ENCODE data around the gene SNX27. TPM values are rescaled to one million over a fixed set of nuclear protein-coding genes. Genes with fewer than 3 reads are reported as not detected.

Gene SNX27
- polyA plus RNA-seq, 1 donor (not counting 4 experiments of a cell fraction or from before 2014, with no cell fraction given): 15.7 TPM

DNA sequence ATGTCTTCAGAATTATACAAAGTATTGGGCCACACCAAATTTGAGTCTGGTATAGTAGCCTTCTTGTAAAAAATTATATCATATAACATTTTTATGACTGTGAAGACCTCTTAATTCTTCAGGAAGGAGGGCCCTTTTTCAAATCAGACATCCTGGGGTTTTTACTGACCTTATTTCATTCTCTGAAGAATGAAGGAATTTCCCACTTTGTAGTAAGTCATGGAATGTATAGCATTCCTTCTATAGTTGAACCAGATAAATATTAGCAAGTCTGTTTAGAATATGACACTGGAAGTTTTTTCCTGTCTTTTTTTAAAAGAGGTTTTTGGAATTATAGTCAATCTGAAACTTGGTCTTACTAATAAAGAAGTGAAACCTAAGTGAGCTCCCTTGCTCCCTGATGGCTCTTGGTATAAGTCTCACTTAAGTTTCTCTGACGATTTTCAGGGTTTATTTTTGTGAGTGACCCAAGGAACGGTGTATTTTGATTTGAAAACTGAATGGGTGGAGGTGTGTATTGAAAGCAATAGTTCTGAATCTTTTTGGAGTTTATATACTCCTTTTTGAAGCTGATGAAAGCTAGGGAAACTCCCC lies 23.7 kb downstream of the SNX27 start:
- no peak overlapping the region for H3K27ac ChIP-seq (ENCODE audit: control insufficient read depth, insufficient read depth, low read length)
- dilution Hi-C loops (cut with MboI; ENCODE audit: extremely low pct_ligation_motif_present, low sequenced_read_pairs): no loop called here
- no peak overlapping the region for H3K9ac ChIP-seq (ENCODE audit: control insufficient read depth, extremely low read depth, insufficient read depth, low read length)

GRCh38 chr1:151638074-151638775 lies 26.4 kb downstream of the SNX27 start:
- Histone ChIP-seq H3K4me3 (ENCODE audit: control insufficient read depth in 2 of 3, extremely low read depth in 1 of 3, insufficient read depth in 2 of 3, low read depth in 1 of 3, low read length in 3 of 3) (no peak overlapping the region), H2AFZ (ENCODE audit: control insufficient read depth, low read length) (no peak overlapping the region), H3K4me2 (ENCODE audit: control insufficient read depth, extremely low read depth, insufficient read depth, low read depth, low read length) (no peak overlapping the region), H3K9me3 (ENCODE audit: control insufficient read depth, low read depth, low read length) (no peaks in the 10 kb centered on the region), H3K36me3 (ENCODE audit: control insufficient read depth in 2 of 2, extremely low read depth in 1 of 2, insufficient read depth in 2 of 2, low read length in 2 of 2) (peaks cover 0 to 2% of the 10 kb centered on the region in 2 experiments), H3K27me3 (ENCODE audit: control insufficient read depth, extremely low read depth, insufficient read depth, low read length) (no peaks in the 10 kb centered on the region), H4K20me1 (ENCODE audit: control insufficient read depth, extremely low read depth, insufficient read depth, low read length) (no peaks in the 10 kb centered on the region), H3K9me1 (ENCODE audit: control insufficient read depth, extremely low read depth, insufficient read depth, low read length) (no peaks in the 10 kb centered on the region), H3K27ac (ENCODE audit: control insufficient read depth, insufficient read depth, low read length) (no peak overlapping the region), H3K79me2 (ENCODE audit: control insufficient read depth, insufficient read depth, low read length) (peaks cover 1% of the 10 kb centered on the region), H3K4me1 (ENCODE audit: control insufficient read depth, extremely low read depth, insufficient read depth, low read length) (no peaks in the 10 kb centered on the region), H3K9ac (ENCODE audit: control insufficient read depth, extremely low read depth, insufficient read depth, low read length) (no peak overlapping the region)
- FAIRE-seq: no peak
- dilution Hi-C loops (cut with MboI; ENCODE audit: extremely low pct_ligation_motif_present, low sequenced_read_pairs): no loop called here
- no peak for DNase-seq (ENCODE audit: low read depth, low spot score)
- TF ChIP-seq EZH2 (IDR thresholded peaks at IDR 0.05; ENCODE audit: low read length): no peak
- no peak for TF ChIP-seq CTCF (optimal IDR thresholded peaks at IDR 0.05 in 1 of 3, IDR thresholded peaks at IDR 0.05 in 1 of 3, conservative IDR thresholded peaks at IDR 0.05 in 1 of 3; ENCODE audit: extremely low read depth in 1 of 3, insufficient read depth in 2 of 3, low read length in 3 of 3)

More for the DNA sequence above, 23.7 kb downstream of the SNX27 start:
- Histone ChIP-seq H3K4me3 (ENCODE audit: control insufficient read depth in 2 of 3, extremely low read depth in 1 of 3, insufficient read depth in 2 of 3, low read depth in 1 of 3, low read length in 3 of 3) (no peak overlapping the region), H3K27me3 (ENCODE audit: control insufficient read depth, extremely low read depth, insufficient read depth, low read length) (no peaks in the 10 kb centered on the region), H3K4me2 (ENCODE audit: control insufficient read depth, extremely low read depth, insufficient read depth, low read depth, low read length) (no peak overlapping the region), H2AFZ (ENCODE audit: control insufficient read depth, low read length) (no peak overlapping the region), H3K9me1 (ENCODE audit: control insufficient read depth, extremely low read depth, insufficient read depth, low read length) (no peaks in the 10 kb centered on the region), H3K79me2 (ENCODE audit: control insufficient read depth, insufficient read depth, low read length) (peaks cover 1% of the 10 kb centered on the region), H4K20me1 (ENCODE audit: control insufficient read depth, extremely low read depth, insufficient read depth, low read length) (no peaks in the 10 kb centered on the region), H3K9me3 (ENCODE audit: control insufficient read depth, low read depth, low read length) (no peaks in the 10 kb centered on the region), H3K4me1 (ENCODE audit: control insufficient read depth, extremely low read depth, insufficient read depth, low read length) (no peaks in the 10 kb centered on the region), H3K36me3 (ENCODE audit: control insufficient read depth in 2 of 2, extremely low read depth in 1 of 2, insufficient read depth in 2 of 2, low read length in 2 of 2) (peaks cover 0 to 2% of the 10 kb centered on the region in 2 experiments)
- FAIRE-seq (no peak), DNase-seq (ENCODE audit: low read depth, low spot score) (no peak)
- TF ChIP-seq EZH2 (IDR thresholded peaks at IDR 0.05; ENCODE audit: low read length) (no peak), CTCF (optimal IDR thresholded peaks at IDR 0.05 in 1 of 3, IDR thresholded peaks at IDR 0.05 in 1 of 3, conservative IDR thresholded peaks at IDR 0.05 in 1 of 3; ENCODE audit: extremely low read depth in 1 of 3, insufficient read depth in 2 of 3, low read length in 3 of 3) (no peak)

Measured in keratinocyte (primary cell).